Upper lobe of right lung (tissue), 1 donor: ENCODE data around the gene ITIH1. TPM values are rescaled to one million over a fixed set of nuclear protein-coding genes. Genes with fewer than 3 reads are reported as not detected.
A peak's percentile ranks its signal among the peaks of the same experiment; 100 is the strongest.

Experiments used
- ATAC-seq: fragments of 200-7000 bp; cut with Tn5 transposase; one replicate; pipeline ENCODE4 v1.9.1; 2020; ENCODE audit warnings: mild to moderate bottlenecking, moderate library complexity
- DNase-seq: peaks from one replicate; pipeline ENCODE4 v3.0.0-alpha.2; 2020
- H3K27ac ChIP-seq: fragments of 200-600 bp; one replicate; pipeline ENCODE4 v1.8.0; 2022
- H3K27me3 ChIP-seq: fragments of 200-600 bp; one replicate; pipeline ENCODE4 v1.8.0; 2022; ENCODE audit warnings: mild to moderate bottlenecking
- H3K36me3 ChIP-seq: fragments of 200-600 bp; one replicate; pipeline ENCODE4 v1.8.0; 2022
- H3K4me1 ChIP-seq: fragments of 200-600 bp; one replicate; pipeline ENCODE4 v1.8.0; 2022
- H3K4me3 ChIP-seq: fragments of 200-600 bp; one replicate; pipeline ENCODE4 v1.8.0; 2022; ENCODE audit warnings: mild to moderate bottlenecking
- H3K9me3 ChIP-seq: fragments of 200-600 bp; one replicate; pipeline ENCODE4 v1.8.0; 2022
- intact Hi-C: fragments of 100-400 bp; cut with DNase I; formaldehyde crosslinking; loops from one replicate; pipeline ENCODE4 v1.11.0; 2022
- total RNA-seq: library from RNA; stranded (reverse); fragmentation: NEBNext Ultra II Directional; extraction: Animal tissue kit (Norgen Biotek cat#: 25700); gene quantifications from one replicate; pipeline ENCODE4 v1.2.1, GENCODE V29; 2021
- TF ChIP-seq, protein P1 (sequence below): fragments of 200-600 bp; IDR thresholded peaks from one replicate; pipeline ENCODE4 v1.8.0; 2022; ENCODE audit warnings: antibody characterized with exemption
- donor health status: DM: no; HTN: yes; CAD: no; lungs with severe emphysema.

ITIH1 gene
- total RNA-seq, 1 donor from 2014 or later, result not detected

DNA sequence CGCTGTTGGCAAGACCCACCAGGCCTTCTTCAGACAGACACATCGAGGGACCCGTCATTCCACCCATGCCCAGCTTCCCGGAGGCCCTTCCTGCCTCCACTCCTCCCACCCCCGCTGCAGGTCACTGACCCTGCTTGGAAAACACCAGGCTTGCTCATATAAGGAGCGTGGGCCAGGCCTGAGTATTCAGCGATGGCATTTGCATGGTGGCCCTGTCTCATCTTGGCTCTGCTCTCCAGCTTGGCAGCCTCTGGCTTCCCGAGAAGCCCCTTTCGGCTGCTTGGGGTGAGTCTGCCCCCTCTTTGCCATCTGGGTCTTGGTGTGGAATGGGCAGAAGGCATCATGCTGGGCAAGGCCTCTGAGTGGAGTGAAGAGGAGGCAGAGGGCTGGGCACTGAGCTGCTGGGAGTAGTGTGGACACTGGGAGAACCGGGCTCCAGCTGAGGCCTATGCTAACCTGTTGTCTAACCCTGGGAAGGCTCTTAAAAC is 17.3 kb downstream of the ITIH1 start, which contains the start of gene ITIH3:
Gene ITIH3, plus strand, starts transcription at position 185 of the 488 bp plus-strand sequence. Its CDS starts 8 bp downstream, at position 193.
- TF ChIP-seq, protein P1, sequence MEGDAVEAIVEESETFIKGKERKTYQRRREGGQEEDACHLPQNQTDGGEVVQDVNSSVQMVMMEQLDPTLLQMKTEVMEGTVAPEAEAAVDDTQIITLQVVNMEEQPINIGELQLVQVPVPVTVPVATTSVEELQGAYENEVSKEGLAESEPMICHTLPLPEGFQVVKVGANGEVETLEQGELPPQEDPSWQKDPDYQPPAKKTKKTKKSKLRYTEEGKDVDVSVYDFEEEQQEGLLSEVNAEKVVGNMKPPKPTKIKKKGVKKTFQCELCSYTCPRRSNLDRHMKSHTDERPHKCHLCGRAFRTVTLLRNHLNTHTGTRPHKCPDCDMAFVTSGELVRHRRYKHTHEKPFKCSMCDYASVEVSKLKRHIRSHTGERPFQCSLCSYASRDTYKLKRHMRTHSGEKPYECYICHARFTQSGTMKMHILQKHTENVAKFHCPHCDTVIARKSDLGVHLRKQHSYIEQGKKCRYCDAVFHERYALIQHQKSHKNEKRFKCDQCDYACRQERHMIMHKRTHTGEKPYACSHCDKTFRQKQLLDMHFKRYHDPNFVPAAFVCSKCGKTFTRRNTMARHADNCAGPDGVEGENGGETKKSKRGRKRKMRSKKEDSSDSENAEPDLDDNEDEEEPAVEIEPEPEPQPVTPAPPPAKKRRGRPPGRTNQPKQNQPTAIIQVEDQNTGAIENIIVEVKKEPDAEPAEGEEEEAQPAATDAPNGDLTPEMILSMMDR, result no peak
- ATAC-seq, result no peak
- no peak within 1 kb of the TSS for H3K4me3 ChIP-seq
- H3K4me1 ChIP-seq, result no peaks in the 10 kb centered on the region
- H3K9me3 ChIP-seq, result no peaks in the 10 kb centered on the region
- H3K27me3 ChIP-seq, result no peaks in the 10 kb centered on the region
- no peaks in the 10 kb centered on the region for H3K36me3 ChIP-seq
- DNase-seq, result no peak
- H3K27ac ChIP-seq, result no peak within 1 kb of the TSS
- intact Hi-C loops, result no loop called here

DNA sequence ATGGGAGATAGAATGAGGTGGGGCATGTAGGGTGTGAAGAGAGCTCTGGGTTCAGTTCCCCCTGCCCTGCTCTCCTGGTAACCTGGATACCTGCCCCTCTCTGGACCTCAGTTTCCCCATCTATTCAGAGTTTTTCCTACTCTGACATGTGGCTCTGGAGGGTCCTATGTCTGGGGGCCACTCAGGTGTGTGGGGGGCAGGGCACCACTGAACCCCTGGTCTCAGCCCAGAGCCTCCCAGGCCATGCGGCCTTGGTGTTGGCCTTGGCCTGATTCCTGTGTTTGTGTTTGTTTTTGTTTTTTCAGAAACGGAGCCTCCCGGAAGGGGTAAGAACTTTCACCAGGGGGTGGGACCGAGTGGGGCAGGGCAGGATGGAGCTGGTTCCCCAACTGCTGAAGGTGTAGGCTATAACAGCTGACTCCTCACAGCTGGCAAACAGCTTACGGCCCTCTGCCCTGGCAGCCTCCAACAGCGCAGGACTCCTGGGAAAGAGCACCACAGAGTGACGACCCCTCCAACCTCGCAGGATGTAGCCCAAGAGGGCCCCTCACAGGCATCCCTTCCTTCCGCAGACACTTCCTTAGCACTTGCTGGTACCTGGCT is 18.0 kb downstream of the ITIH1 start:
- intact Hi-C loops, result no loop called here
- no peaks in the 10 kb centered on the region for H3K27me3 ChIP-seq
- TF ChIP-seq, protein P1, result no peak
- H3K36me3 ChIP-seq, result no peaks in the 10 kb centered on the region
- no peak overlapping the region for H3K4me3 ChIP-seq
- H3K9me3 ChIP-seq, result no peaks in the 10 kb centered on the region
- ATAC-seq (no peak), DNase-seq (no peak)
- H3K27ac ChIP-seq, result no peak overlapping the region
- no peaks in the 10 kb centered on the region for H3K4me1 ChIP-seq

DNA sequence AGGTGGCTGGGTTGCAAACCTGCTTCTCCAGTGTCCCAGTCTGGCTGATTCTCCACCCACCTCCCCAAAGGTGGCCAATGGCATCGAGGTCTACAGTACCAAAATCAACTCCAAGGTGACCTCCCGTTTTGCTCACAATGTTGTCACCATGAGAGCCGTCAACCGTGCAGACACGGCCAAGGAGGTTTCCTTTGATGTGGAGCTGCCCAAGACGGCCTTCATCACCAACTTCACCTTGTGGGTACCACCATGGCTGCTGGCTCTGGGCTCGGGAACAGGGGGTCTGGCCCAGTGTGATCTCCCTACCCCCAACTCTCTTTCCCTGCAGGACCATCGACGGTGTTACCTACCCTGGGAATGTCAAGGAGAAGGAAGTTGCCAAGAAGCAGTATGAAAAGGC is 19.0 kb downstream of the ITIH1 start:
- DNase-seq, result no peak
- intact Hi-C loops, result no loop called here
- H3K4me3 ChIP-seq, result no peak overlapping the region
- H3K9me3 ChIP-seq, result no peaks in the 10 kb centered on the region
- H3K27me3 ChIP-seq, result no peaks in the 10 kb centered on the region
- no peaks in the 10 kb centered on the region for H3K36me3 ChIP-seq
- no peaks in the 10 kb centered on the region for H3K4me1 ChIP-seq
- ATAC-seq, result no peak
- no peak overlapping the region for H3K27ac ChIP-seq
- TF ChIP-seq, protein P1, result no peak

DNA sequence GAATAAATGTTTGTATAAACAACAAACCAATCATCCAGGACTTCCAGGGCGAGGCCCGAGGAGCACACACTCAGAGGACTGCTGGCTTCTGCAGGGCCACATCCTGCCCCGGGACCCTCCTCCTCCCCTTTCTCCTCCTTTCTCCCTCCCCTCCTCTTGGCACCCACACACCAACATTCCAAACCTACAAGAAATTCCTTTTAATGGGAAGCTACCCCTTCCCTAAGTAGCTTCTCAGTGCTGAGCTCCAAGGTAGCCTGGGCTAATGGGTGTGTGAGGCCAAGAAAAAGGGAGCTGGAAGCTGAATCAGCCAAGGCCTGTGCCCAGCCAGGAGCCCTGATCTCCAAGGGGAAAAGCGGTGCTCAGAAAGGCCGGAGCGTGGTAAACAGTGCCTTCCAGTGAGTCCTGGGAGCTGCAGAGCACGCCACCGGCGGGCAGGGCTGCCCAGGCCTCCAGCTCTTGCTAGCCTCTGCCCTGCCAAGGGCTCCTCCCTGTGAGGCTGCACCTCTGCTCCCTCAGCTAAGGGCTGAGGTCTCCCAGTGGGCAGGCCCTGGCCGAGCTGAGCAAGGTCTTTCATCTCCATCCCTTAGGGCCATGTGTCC is 21.1 kb downstream of the ITIH1 start:
- H3K4me3 ChIP-seq, result no peak overlapping the region
- TF ChIP-seq, protein P1, result no peak
- H3K27me3 ChIP-seq, result no peaks in the 10 kb centered on the region
- H3K4me1 ChIP-seq, result no peaks in the 10 kb centered on the region
- DNase-seq (no peak), ATAC-seq (no peak)
- no peaks in the 10 kb centered on the region for H3K9me3 ChIP-seq
- intact Hi-C loops, result no loop called here
- no peaks in the 10 kb centered on the region for H3K36me3 ChIP-seq
- H3K27ac ChIP-seq, result no peak overlapping the region

DNA sequence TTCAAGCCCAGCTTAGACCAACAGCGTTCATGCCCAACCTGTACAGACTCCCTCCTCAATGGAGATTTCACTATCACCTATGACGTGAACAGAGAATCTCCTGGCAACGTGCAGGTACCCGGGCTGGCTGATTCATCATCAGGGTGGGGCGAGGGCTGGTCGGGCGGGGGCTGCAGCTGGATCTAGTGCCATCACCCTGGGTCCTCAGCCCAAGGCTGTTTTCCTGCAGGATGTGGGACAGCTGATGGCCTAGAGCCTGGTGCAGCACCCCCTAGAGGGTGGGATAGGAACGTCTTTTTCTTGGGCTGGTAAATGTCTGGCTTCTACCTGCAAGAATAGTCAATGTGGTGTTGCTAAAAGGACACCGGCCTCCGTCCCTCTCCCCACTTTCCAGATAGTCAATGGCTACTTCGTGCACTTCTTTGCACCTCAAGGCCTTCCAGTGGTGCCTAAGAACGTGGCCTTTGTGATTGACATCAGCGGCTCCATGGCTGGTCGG is 21.6 kb downstream of the ITIH1 start:
- H3K36me3 ChIP-seq, result no peaks in the 10 kb centered on the region
- DNase-seq, result no peak
- TF ChIP-seq, protein P1, result peak; percentile 41
- ATAC-seq, result peak; percentile 50
- intact Hi-C loops, result no loop called here
- H3K4me1 ChIP-seq, result no peaks in the 10 kb centered on the region
- no peaks in the 10 kb centered on the region for H3K9me3 ChIP-seq
- no peaks in the 10 kb centered on the region for H3K27me3 ChIP-seq
- no peak overlapping the region for H3K27ac ChIP-seq
- no peak overlapping the region for H3K4me3 ChIP-seq
